H9 (cell line): ENCODE results near the gene LRP1B. TPM values are rescaled to one million over a fixed set of nuclear protein-coding genes. Genes with fewer than 3 reads are reported as not detected.
A peak's percentile ranks its signal among the peaks of the same experiment; 100 is the strongest.

Source experiments
- DNase-seq: peaks from one replicate; pipeline ENCODE4 v3.0.0-alpha.2; 2017
- H2AFZ ChIP-seq: one replicate; pipeline ENCODE4 v1.6.1; 2013; ENCODE audit warnings: mild to moderate bottlenecking, low read length, control low read depth, moderate library complexity
- H2AK5ac ChIP-seq: 2 replicates; pipeline ENCODE4 v1.6.1; 2013; ENCODE audit warnings: low read length, control low read depth, mixed read lengths; ENCODE audit not compliant: insufficient read length
- H2BK120ac ChIP-seq: one replicate; pipeline ENCODE4 v1.6.1; 2013; ENCODE audit warnings: low read depth, mild to moderate bottlenecking, low read length, control low read depth, inconsistent platforms; ENCODE audit not compliant: poor library complexity, severe bottlenecking
- H2BK12ac ChIP-seq: 2 replicates; pipeline ENCODE4 v1.6.1; 2013; ENCODE audit warnings: low read length, control low read depth, mixed read lengths, low read depth; ENCODE audit not compliant: insufficient read length
- H2BK15ac ChIP-seq: 2 replicates; pipeline ENCODE4 v1.6.1; 2013; ENCODE audit warnings: low read depth, low read length, control low read depth
- H2BK20ac ChIP-seq: one replicate; pipeline ENCODE4 v1.6.1; 2013; ENCODE audit warnings: low read depth, mild to moderate bottlenecking, low read length, control low read depth, inconsistent platforms; ENCODE audit not compliant: poor library complexity, severe bottlenecking
- H2BK5ac ChIP-seq: 2 replicates; pipeline ENCODE4 v1.6.1; 2013; ENCODE audit warnings: low read length, control low read depth, mixed read lengths; ENCODE audit not compliant: insufficient read length
- H3K14ac ChIP-seq: 2 replicates; pipeline ENCODE4 v1.6.1; 2013; ENCODE audit warnings: low read length, control low read depth; ENCODE audit not compliant: insufficient read depth
- H3K18ac ChIP-seq: 2 replicates; pipeline ENCODE4 v1.6.1; 2013; ENCODE audit warnings: low read depth, mild to moderate bottlenecking, mixed read lengths, low read length, control low read depth; ENCODE audit not compliant: insufficient read length
- H3K23ac ChIP-seq: 2 replicates; pipeline ENCODE4 v1.6.1; 2013; ENCODE audit warnings: low read length, control low read depth, mixed read lengths, low read depth; ENCODE audit not compliant: insufficient read length
- H3K23me2 ChIP-seq: 2 replicates; pipeline ENCODE4 v1.6.1; 2013; ENCODE audit warnings: low read depth, mild to moderate bottlenecking, mixed read lengths, low read length, control low read depth; ENCODE audit not compliant: insufficient read length, poor library complexity, severe bottlenecking
- H3K27ac ChIP-seq: 2 replicates; pipeline ENCODE4 v1.5.1; 2013; ENCODE audit warnings: low read length, control low read depth, mixed read lengths, low read depth; ENCODE audit not compliant: insufficient read length
- H3K27me3 ChIP-seq: 2 replicates; pipeline ENCODE4 v1.6.1; 2013; ENCODE audit warnings: low read length, control low read depth, inconsistent platforms; ENCODE audit not compliant: insufficient read depth
- H3K4ac ChIP-seq: 2 replicates; pipeline ENCODE4 v1.6.1; 2013; ENCODE audit warnings: low read depth, mild to moderate bottlenecking, control low read depth, inconsistent platforms, low read length, moderate library complexity
- H3K4me1 ChIP-seq: 2 replicates; pipeline ENCODE4 v1.6.1; 2013; ENCODE audit warnings: low read length, control low read depth, inconsistent platforms; ENCODE audit not compliant: insufficient read depth
- H3K4me2 ChIP-seq: 2 replicates; pipeline ENCODE4 v1.6.1; 2013; ENCODE audit warnings: low read length, control low read depth, mixed read lengths; ENCODE audit not compliant: insufficient read length, insufficient read depth
- H3K56ac ChIP-seq: 2 replicates; pipeline ENCODE4 v1.6.1; 2013; ENCODE audit warnings: low read depth, mild to moderate bottlenecking, mixed read lengths, low read length, control low read depth; ENCODE audit not compliant: insufficient read length
- H3K79me1 ChIP-seq: 2 replicates; pipeline ENCODE4 v1.6.1; 2013; ENCODE audit warnings: low read depth, mild to moderate bottlenecking, moderate library complexity, low read length, control low read depth, inconsistent platforms; ENCODE audit not compliant: insufficient read depth, poor library complexity, severe bottlenecking
- H3K79me2 ChIP-seq: 2 replicates; pipeline ENCODE4 v1.6.1; 2013; ENCODE audit warnings: low read length, control low read depth, inconsistent platforms; ENCODE audit not compliant: insufficient read depth
- H3K9ac ChIP-seq: 2 replicates; pipeline ENCODE4 v1.6.1; 2013; ENCODE audit warnings: low read length, control low read depth, mixed read lengths; ENCODE audit not compliant: insufficient read length; ENCODE audit errors: extremely low read depth
- H3K9me3 ChIP-seq: one replicate; pipeline ENCODE4 v1.6.1; 2013; ENCODE audit warnings: low read depth, low read length, inconsistent platforms; ENCODE audit not compliant: control insufficient read depth
- H3T11ph ChIP-seq: one replicate; pipeline ENCODE4 v1.6.1; 2013; ENCODE audit warnings: mild to moderate bottlenecking, low read length, control low read depth, inconsistent platforms
- H4K20me1 ChIP-seq: one replicate; pipeline ENCODE4 v1.6.1; 2013; ENCODE audit not compliant: control insufficient read depth, insufficient read length, insufficient read depth
- H4K5ac ChIP-seq: 2 replicates; pipeline ENCODE4 v1.6.1; 2013; ENCODE audit warnings: low read depth, mild to moderate bottlenecking, mixed read lengths, low read length, control low read depth; ENCODE audit not compliant: insufficient read length
- H4K8ac ChIP-seq: replicated peaks from 2 replicates; pipeline ENCODE4 v1.6.1; 2013; ENCODE audit warnings: low read length, control low read depth, mixed read lengths, low read depth; ENCODE audit not compliant: insufficient read length
- H4K91ac ChIP-seq: 2 replicates; pipeline ENCODE4 v1.6.1; 2013; ENCODE audit warnings: low read depth, mild to moderate bottlenecking, moderate library complexity, mixed read lengths, low read length, control low read depth; ENCODE audit not compliant: insufficient read length
- H3K27ac Mint-ChIP-seq, 3 experiments: 2 replicates in 2 of 3; 3 replicates in 1 of 3; pipeline ENCODE4 v1.8.0; 2020 to 2021; ENCODE audit warnings: mixed read lengths in 3 of 3, mild to moderate bottlenecking in 1 of 3, moderate library complexity in 1 of 3
- H3K27me3 Mint-ChIP-seq: 2 replicates; pipeline ENCODE4 v1.8.0; 2021; ENCODE audit warnings: low read depth, mild to moderate bottlenecking, moderate library complexity, mixed read lengths
- H3K36me3 Mint-ChIP-seq, 3 experiments: 2 replicates in 2 of 3; 3 replicates in 1 of 3; pipeline ENCODE4 v1.8.0; 2020 to 2021; ENCODE audit warnings: low read depth in 3 of 3, mixed read lengths in 3 of 3; ENCODE audit not compliant: insufficient read depth in 1 of 3
- H3K4me1 Mint-ChIP-seq, 2 experiments: 2 replicates each; pipeline ENCODE4 v1.8.0; 2020; ENCODE audit warnings: mixed read lengths in 2 of 2
- H3K4me3 Mint-ChIP-seq, 2 experiments: 2 replicates in 1 of 2; 3 replicates in 1 of 2; pipeline ENCODE4 v1.8.0; 2020 to 2021; ENCODE audit warnings: mild to moderate bottlenecking in 2 of 2, mixed read lengths in 2 of 2, moderate library complexity in 1 of 2
- H3K9me3 Mint-ChIP-seq, 2 experiments: 2 replicates in 1 of 2; 3 replicates in 1 of 2; pipeline ENCODE4 v1.8.0; 2020; ENCODE audit warnings: mild to moderate bottlenecking in 2 of 2, mixed read lengths in 2 of 2, moderate library complexity in 1 of 2
- WGBS: extraction: QIAGEN DNeasy Blood & Tissue Kit; methylation state at CpG from one replicate; pipeline ENCODE4 v1.1.7; 2013; ENCODE audit warnings: missing lambda C conversion rate, low lambda C conversion rate, mixed read lengths; ENCODE audit not compliant: insufficient read length; ENCODE audit errors: extremely low coverage; 5-methylcytosine and 5-hydroxymethylcytosine counted together
- total RNA-seq: library from RNA; stranded (reverse); gene quantifications from 2 replicates; pipeline ENCODE4 v1.2.1, GENCODE V29; 2021
- TF ChIP-seq, protein P1 (sequence below): fragments of 200-600 bp; sonication (generic); conservative IDR thresholded peaks from 3 replicates; pipeline ENCODE4 v1.8.0; 2021; ENCODE audit warnings: antibody characterized with exemption, mild to moderate bottlenecking

Gene LRP1B
- total RNA-seq, 1 experiment from 2014 or later, result not detected

DNA sequence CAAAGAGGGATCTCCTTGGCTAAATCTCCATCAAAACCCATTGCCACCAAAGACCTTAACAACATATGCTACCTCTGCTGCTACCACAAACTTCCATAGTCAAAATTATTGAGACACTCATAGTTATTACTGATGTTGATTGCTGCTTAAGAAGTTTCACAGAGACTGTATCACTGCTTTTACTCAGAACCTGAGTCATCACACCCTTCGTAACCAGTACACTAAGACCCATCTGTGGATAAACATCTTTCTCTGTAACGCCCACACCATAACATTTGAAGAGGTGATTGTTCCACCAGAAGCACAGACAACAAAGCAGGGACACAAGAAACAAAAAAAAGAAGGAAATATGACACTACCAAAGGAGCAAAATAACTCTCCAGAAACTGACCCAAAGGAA, 1563.1 kb downstream of the LRP1B start:
- no peak overlapping the region for H3K18ac ChIP-seq
- WGBS, result no CpG with 5 or more reads among the region's 2 CpGs
- no peak overlapping the region for H2BK120ac ChIP-seq
- TF ChIP-seq, protein P1, sequence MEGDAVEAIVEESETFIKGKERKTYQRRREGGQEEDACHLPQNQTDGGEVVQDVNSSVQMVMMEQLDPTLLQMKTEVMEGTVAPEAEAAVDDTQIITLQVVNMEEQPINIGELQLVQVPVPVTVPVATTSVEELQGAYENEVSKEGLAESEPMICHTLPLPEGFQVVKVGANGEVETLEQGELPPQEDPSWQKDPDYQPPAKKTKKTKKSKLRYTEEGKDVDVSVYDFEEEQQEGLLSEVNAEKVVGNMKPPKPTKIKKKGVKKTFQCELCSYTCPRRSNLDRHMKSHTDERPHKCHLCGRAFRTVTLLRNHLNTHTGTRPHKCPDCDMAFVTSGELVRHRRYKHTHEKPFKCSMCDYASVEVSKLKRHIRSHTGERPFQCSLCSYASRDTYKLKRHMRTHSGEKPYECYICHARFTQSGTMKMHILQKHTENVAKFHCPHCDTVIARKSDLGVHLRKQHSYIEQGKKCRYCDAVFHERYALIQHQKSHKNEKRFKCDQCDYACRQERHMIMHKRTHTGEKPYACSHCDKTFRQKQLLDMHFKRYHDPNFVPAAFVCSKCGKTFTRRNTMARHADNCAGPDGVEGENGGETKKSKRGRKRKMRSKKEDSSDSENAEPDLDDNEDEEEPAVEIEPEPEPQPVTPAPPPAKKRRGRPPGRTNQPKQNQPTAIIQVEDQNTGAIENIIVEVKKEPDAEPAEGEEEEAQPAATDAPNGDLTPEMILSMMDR, result no peak
- no peak overlapping the region for H3K14ac ChIP-seq
- Mint-ChIP-seq H3K27ac (peak overlapping the region in 1 of 3 experiments; percentile 22; a peak in 1 of 7 replicates), H3K4me1 (peaks cover 0 to 2% of the 10 kb centered on the region in 2 experiments; a peak in 1 of 4 replicates), H3K36me3 (no peaks in the 10 kb centered on the region; a peak in 1 of 7 replicates), H3K4me3 (no peak overlapping the region), H3K27me3 (no peaks in the 10 kb centered on the region), H3K9me3 (no peaks in the 10 kb centered on the region)
- H3K79me2 ChIP-seq, result no peaks in the 10 kb centered on the region
- H2AFZ ChIP-seq, result no peak overlapping the region
- H2BK5ac ChIP-seq, result no peak overlapping the region
- no peak overlapping the region for H4K8ac ChIP-seq
- H3K9me3 ChIP-seq, result no peaks in the 10 kb centered on the region
- H3K79me1 ChIP-seq, result no peaks in the 10 kb centered on the region
- no peak overlapping the region for H3K23ac ChIP-seq
- H3K23me2 ChIP-seq, result no peaks in the 10 kb centered on the region
- H2BK20ac ChIP-seq, result no peak overlapping the region
- no peaks in the 10 kb centered on the region for H4K20me1 ChIP-seq
- H3K56ac ChIP-seq, result no peak overlapping the region
- no peak overlapping the region for H3K4me2 ChIP-seq
- no peak overlapping the region for H3K27ac ChIP-seq
- H3K4ac ChIP-seq, result no peak overlapping the region
- H4K91ac ChIP-seq, result no peak overlapping the region
- H2BK12ac ChIP-seq, result no peak overlapping the region
- no peak overlapping the region for H3K9ac ChIP-seq
- no peaks in the 10 kb centered on the region for H3K4me1 ChIP-seq
- DNase-seq, result no peak
- no peak overlapping the region for H4K5ac ChIP-seq
- H2AK5ac ChIP-seq, result no peak overlapping the region
- no peak overlapping the region for H2BK15ac ChIP-seq
- H3K27me3 ChIP-seq, result no peaks in the 10 kb centered on the region
- no peak overlapping the region for H3T11ph ChIP-seq
